Jurkat, Clone E6-1 (cell line): Measurements from ENCODE around the gene TCF7L2.

Experiments used
- DNase-seq: peaks from one replicate; pipeline ENCODE4 v3.0.0-alpha.2; 2011; ENCODE audit warnings: low read depth, low spot score
- H3K4me3 ChIP-seq: 2 replicates; pipeline ENCODE4 v1.5.1; 2011; ENCODE audit warnings: mild to moderate bottlenecking, low read length, control low read depth, moderate library complexity

Gene TCF7L2

GRCh38 chr10:113031147-113031546 is 81.1 kb downstream of the TCF7L2 start:
- no peak for DNase-seq

GRCh38 chr10:113033991-113034390 is 83.9 kb downstream of the TCF7L2 start:
- H3K4me3 ChIP-seq: no peak overlapping the region
- no peak for DNase-seq

More at GRCh38 chr10:113031147-113031546, 81.1 kb downstream of the TCF7L2 start:
- no peak overlapping the region for H3K4me3 ChIP-seq

DNA sequence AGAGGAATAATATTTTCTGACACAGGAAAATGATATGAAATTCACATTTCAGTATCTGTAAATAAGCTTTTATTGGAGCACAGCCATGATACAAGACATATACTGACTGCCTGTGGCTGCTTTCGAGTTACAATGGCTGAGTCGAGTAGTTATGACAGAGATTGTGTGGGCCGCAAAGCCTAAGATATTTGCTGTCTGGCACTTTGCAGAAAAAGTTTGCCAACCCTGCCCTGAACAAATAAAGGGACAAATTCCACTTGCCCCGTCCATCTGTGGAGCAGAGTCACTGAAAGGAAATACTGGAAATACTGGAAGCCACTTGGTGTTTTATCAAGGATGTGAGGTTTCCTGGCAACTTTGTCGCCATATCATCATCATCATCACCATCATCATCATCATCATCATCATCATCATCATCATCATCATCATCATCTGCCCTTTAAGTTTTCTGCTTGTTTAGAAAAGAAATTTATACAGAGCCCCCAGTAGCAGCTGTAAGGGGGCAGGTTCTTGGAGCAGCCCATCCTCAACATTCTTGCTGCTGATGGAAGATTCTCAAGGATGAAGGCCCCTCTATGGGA is 85.8 kb downstream of the TCF7L2 start:
- DNase-seq: no peak
- no peak overlapping the region for H3K4me3 ChIP-seq

DNA sequence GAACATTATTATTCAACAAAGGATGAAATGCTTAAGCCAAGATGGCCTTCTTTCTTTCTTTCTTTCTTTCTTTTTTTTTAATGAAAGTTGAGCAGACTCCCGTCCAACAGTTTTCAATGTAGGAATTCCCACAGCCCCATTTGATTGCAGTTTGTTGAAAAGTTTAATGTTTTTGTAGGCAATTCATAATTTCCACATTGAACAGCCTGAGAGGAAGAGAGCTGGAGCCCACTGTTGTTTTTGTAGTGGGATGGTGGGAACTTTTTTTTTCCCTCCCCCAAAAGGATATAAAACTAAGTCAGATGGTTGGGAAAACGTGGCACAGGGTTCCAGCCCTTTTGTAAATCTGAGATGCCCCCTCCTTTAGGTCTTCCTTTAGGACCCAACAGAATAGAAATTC is 86.6 kb downstream of the TCF7L2 start:
- no peak for DNase-seq
- H3K4me3 ChIP-seq: no peak overlapping the region

DNA sequence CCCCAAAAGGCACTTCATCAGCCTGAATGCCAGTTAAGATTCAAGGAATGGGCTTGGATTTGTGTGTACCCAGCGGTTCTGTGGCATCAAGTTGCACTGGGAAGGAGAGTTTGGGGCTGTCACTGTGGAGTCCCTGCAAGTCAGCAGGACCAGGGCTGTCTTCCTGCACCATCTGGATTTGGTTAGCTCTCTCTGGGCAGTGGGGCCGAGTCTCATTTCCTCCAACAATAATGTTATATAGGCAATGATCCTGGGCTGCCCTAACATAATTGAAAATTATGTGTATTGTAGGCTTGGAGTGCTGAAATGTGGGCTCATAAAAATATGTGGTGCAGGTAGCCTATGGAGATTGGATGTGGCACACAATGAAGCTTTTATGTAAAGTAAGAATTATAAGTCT is 87.2 kb downstream of the TCF7L2 start:
- no peak for DNase-seq
- H3K4me3 ChIP-seq: no peak overlapping the region

DNA sequence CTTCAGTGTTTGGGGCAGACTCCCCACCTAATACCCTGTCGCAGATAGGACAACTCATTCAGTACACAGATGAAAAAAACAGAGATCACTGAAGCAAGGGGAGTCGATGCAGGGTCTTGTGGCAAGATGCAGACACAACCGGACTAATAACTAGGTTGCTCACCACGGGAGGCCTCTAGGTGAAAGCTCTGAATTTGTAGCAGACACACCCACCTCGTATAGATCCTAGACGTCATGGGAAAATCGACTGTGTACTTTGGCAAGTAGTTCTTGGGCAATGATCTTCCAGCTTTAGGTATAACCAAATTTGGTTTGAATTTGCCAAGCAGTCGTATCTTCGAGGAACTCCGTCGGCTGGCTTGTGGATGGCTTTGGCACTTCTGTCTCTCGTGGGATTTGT is 88.1 kb downstream of the TCF7L2 start:
- DNase-seq: no peak
- no peak overlapping the region for H3K4me3 ChIP-seq

DNA sequence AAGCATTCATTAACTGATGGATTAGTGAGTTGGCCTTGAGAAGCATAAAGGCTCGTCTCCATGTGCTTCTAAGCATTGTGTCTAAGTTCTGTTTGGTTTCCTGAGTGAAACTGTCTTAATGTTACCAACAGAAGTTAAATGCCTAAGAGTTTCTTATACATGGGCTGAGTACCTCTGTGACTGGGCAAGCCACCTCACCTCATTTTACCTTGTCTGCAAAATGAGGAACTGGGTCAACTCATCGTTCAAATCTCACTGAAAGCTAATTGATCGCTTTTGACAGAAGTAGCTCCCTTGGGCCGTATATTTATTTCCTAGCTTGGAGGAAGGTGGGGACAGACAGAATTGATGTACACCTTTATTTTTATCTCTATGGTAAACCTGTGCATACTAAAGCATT is 88.9 kb downstream of the TCF7L2 start:
- H3K4me3 ChIP-seq: no peak overlapping the region
- DNase-seq: no peak

GRCh38 chr10:113041324-113041723 is 91.3 kb downstream of the TCF7L2 start:
- no peak overlapping the region for H3K4me3 ChIP-seq
- DNase-seq: no peak

DNA sequence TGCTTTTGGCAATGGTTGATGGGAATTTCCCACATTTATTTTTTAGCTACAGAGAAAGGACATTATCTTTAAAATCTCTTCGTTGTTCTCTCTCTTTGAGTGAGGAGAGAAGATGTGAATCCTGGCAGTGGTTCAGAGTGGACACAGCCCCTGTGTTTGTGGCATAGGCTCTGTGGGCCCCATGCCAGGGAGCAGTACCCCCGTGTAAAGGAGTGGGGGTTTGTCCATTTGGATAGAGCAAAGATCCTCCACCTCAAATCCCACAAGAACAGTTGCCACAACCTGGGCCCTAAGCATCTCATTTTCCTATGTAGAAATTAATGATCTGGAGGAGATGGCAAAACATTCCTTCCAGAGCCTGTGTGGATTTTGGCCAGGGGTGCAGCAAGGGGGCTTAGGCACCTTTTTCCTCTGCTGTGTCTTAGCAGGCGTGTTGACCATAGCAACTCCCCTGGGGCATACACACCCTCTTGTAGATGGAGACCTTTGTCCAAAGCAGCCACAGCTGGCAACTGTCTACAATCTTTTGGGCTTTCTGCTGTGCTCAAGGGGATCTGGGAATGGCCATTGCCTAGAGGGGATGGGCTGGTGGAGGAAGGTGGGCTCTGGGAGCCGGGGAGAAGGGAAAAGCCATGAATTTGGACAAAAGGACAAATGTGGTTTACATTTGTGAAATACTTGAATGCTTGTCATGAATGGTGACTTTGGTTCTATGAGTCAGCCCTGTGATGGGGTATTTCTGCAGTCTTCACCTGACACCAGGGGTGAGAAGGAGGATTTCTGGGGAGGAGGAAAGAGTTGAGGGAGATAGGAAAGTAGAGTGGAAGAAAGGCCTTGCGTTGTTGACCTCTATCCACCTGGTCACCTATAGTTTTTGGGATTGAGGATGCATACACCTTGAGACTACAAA is 92.0 kb downstream of the TCF7L2 start:
- no peak for DNase-seq

GRCh38 chr10:113042868-113043267 is 92.8 kb downstream of the TCF7L2 start:
- no peak for DNase-seq
- no peak overlapping the region for H3K4me3 ChIP-seq

More for the DNA sequence above, 92.0 kb downstream of the TCF7L2 start:
- no peak overlapping the region for H3K4me3 ChIP-seq

- DNase-seq: no peak
- no peak overlapping the region for H3K4me3 ChIP-seq
Measured at GRCh38 chr10:113044016-113044755, 94.1 kb downstream of the TCF7L2 start.

DNA sequence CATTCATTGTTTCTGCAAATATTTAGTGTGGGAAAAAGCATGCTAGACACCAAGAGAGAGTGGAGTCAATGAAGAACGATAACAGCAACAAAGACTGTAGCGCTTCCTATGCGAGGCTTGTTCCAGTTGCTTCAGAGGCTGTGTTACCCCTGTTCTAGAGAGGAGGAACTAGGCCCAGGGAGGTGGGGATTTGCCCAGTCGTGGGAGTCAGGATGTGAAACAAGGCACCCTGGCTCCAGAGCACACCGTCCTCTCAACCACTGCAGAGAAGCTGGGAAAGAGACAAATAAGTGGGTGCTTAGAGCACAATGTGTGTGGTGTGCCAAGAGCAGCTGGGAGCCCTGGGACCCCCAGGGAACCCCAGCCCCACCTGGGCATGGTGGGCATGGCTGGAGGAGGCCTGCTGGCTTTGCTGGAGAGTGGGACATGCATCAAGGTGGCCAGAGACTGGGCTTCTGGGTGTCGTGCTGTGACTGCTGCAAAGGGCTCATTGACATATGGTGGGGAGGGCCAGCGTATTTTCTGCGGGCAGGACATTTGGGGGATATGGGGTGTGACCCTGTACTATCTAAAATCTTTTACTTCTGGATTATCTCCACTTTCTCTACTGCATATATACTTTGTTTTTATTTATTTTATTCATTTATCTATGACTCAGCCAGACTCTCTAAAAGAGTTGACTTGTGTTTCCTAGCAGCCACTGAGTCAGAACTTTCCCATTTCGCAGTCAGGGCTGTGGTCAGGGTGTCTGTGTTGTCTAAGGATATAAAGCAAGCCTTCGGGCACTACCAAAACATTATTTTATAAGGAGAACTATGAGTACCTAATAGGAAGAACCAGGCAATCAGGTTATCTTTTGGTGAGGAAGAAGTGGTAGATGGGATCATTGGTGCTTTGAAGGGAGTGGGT is 95.4 kb downstream of the TCF7L2 start:
- DNase-seq: no peak
- H3K4me3 ChIP-seq: no peak overlapping the region

DNA sequence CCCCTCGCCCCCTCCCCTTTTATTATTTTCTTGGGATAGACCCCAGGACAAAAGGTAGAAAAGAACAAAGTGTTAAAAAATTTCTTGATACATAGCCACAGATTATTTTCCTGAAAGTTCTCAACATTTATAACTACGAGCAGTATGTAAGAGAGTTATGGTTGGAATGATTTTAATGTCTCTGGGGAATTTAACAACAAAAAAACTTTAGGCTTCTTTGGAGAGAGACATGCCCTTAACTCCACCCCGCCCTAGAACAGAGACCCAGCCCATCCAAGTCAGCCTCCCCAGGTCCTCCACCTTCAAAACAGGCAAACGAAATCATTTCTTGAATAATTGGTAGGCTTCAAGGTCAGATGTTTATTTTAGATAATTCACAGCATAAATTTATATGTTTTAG is 97.1 kb downstream of the TCF7L2 start:
- H3K4me3 ChIP-seq: no peak overlapping the region
- no peak for DNase-seq

- no peak for DNase-seq
- no peak overlapping the region for H3K4me3 ChIP-seq
Measured at GRCh38 chr10:113047605-113047962, 97.5 kb downstream of the TCF7L2 start.

GRCh38 chr10:113047963-113048781 is 98.1 kb downstream of the TCF7L2 start:
- no peak for DNase-seq
- no peak overlapping the region for H3K4me3 ChIP-seq

DNA sequence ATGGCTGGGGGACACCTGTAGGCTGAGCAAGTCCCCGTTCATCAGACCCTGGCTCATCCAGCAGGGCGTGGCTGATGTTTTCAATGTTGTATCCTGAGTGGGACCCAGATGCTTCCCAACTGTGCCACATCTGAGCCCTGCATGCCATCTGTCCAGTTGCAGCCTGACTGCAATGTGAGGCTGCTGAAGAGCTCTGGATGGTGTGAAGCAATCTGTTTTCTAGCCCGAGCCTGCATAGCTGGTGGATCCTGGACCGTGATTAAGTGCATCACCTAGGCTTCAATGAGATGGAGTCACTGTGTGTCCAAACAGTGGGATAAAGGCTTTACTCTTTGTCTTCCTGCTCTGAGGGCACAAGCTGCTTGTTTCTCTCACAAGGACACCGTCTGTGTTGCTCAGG is 99.8 kb downstream of the TCF7L2 start:
- no peak overlapping the region for H3K4me3 ChIP-seq
- DNase-seq: no peak

DNA sequence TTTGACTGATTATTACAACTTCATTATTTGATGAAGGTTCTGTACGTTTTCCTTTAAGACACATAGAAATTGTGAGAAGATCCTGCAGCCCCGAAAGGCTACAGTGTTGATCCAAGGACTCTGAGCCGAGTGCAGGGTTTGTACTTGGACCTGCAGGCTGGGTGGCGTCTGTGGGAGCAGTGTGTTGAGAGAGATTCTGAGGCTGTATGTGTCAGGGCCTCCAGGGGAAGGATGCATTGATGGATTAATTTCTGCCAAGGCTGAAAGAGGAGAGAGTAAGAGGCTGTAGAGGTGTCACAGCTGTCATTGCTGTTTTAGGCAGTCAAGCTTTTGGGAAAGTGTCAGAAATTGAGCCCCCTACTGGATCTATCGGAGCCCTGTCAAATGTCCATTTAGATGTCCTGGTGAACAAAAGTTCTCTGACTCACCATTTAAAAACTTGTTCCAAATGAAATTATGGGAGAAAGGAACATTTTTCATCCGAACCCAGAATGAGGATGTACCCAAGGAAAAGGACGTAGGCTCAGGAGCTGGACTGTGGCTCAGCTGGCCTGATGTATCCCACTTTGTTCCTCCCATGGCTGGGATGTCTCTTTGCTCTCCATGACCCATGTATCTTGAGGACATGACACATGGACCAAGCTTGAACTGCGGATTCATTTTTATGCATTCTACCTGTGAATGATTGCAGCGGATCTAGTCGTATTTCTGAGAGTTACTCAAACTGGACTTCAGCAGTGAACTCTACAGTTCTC is 102.2 kb downstream of the TCF7L2 start:
- no peak for DNase-seq
- no peak overlapping the region for H3K4me3 ChIP-seq

- no peak overlapping the region for H3K4me3 ChIP-seq
- DNase-seq: no peak
Measured at GRCh38 chr10:113053091-113053490, 103.0 kb downstream of the TCF7L2 start.
